ENCODE data around the gene DDRGK1.
"Not testable (repeated sequence)": the region's sequence is repeated elsewhere in the genome, so short reads cannot be mapped to it uniquely, and the experiment has no call there.

Gene DDRGK1

DNA sequence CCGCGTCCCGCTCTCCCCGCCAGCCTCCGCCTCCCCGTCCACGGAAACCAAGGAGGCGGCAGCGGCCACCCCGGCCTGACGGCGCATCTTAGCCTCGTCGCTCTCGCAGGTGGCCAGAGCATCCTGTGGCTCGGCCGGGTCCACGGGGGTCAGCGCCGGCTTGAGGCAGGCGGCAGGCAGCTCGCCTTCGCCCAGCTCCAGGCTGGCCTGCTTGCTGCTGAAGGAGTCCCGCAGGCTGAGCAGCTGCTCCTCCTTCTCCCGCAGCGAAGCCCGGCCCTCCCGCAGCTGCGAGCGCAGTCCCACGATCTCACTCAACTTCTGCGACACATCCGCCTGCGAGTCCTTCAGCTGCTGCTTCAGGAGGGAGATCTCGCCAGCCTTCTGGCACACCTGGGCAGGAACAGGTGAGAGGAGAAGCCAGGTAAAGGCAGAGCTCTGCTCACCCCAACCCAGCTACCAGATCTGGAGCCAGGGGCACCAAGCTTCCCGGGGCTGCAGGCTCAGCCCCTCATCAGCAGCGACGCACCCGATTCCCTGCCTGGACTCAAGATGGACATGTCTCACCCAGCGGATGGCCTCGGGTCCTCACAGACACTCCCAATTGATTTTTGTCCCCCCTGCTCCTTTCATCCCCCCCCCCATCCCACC is 39.6 kb downstream of the DDRGK1 start:
- DNase-seq: peak in 1 of 14 donors; percentile 69

DNA sequence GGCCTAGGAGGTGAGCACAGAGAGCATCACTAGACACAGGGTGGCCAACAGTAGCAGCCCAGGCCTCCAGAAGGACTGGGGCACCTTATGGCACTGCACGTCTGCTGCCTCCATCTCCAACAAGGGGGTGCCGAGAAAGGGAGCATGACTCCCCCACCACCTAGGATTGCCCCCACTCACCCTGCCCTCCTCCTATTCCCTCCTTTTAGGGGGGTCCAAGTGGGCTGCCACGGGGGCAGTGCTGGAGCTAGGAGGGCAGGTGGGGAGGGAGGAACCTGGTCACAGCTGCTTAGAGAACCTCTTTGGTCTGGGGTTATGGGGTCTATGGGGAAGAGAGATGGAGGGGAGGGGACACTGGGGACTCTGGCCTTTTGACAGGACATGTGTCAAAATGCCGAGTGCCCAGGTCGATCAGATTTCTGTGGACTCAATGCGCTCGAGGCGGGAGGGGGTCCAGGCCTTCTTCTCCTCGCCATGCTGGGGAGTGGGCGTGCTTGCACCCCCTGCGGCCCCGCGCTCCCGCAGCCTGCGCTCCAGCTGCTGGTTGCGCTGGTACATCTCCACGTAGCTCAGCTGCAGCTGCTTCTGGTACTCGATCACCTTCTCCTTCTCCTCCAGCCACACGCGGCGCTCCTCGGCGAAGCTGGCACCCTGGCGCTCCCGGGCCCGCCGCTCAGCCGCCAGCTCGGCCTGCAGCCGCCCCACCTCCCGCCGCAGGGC is 40.3 kb downstream of the DDRGK1 start:
- DNase-seq: no peak

DNA sequence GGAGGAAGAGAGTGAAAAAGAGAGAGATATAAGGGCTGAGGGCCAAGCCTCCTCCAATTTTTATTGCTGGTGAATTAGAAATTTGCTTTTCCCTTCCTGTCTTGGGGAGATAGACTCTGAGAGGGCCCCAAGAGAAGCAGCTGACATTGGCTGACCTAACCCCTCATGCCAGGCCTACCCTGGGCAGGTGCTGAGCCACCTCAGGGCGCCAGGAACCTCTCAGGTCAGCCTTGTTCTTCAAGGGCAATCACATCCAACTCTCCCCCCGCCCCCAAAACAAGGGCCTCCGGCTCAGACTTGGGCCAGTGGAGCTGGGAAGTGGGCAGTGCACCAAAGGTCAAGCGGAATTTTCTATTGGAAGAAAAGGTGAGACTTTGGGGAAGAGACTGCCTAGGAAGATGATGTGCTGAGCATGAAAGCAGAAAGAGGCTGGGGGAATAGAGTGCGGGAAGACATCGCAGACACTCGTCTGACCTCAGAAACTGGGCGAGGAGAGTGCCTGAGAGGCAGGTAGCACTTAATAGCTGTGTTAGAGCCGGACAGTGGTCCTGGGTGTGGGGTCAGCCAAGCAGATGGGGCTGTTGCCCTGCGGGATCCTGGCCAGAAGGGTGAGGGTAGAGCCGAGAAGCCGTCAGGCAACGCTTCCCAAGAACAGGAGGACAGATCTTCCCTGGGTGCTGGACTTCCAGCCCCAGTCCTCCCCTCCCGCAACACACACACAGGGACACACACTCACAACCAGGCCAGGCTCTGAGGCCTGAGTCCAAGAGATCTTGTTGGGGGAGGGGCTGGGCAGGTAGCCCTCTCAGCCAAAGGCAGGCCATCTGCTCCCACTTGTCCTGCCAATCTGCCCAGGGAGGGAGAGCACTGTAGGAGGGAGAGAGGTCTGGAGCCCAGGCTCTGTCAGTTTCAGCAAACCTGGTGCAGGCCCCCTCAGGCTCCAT is 41.1 kb downstream of the DDRGK1 start:
- peak in 3 of 14 donors; percentile 34 to 99 (median 58) for DNase-seq

GRCh38 chr20:3162080-3162611 is 42.3 kb downstream of the DDRGK1 start:
- DNase-seq: peak in 3 of 14 donors; percentile 14 to 84 (median 16)

- no peak for DNase-seq
These were observed 43.0 kb downstream of the DDRGK1 start for GRCh38 chr20:3161316-3162079.

- DNase-seq: no peak
These were observed 44.1 kb downstream of the DDRGK1 start for GRCh38 chr20:3160418-3160817.

GRCh38 chr20:3158968-3159431 is 45.5 kb downstream of the DDRGK1 start:
- no peak for DNase-seq

DNA sequence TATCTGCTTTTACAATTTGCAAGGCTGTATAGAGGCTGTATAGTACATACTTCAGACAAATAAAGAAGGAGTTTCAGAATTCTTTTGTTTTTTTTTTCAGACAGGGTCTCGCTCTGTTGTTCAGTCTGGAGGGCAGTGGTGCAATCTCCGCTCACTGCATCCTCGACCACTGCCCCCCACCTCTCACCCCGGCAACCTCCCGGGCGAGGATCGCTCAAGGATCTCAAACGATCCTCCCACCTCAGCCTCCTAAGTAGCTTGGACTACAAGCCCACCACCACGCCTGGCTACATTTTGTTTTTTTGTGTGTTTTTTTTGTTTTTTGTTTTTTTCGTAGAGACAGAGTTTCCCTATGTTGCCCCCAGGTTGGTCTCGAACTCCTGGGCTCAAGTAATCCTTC is 46.7 kb downstream of the DDRGK1 start:
- DNase-seq: no peak

GRCh38 chr20:3156811-3157619 is 47.5 kb downstream of the DDRGK1 start:
- DNase-seq: no peak

DNA sequence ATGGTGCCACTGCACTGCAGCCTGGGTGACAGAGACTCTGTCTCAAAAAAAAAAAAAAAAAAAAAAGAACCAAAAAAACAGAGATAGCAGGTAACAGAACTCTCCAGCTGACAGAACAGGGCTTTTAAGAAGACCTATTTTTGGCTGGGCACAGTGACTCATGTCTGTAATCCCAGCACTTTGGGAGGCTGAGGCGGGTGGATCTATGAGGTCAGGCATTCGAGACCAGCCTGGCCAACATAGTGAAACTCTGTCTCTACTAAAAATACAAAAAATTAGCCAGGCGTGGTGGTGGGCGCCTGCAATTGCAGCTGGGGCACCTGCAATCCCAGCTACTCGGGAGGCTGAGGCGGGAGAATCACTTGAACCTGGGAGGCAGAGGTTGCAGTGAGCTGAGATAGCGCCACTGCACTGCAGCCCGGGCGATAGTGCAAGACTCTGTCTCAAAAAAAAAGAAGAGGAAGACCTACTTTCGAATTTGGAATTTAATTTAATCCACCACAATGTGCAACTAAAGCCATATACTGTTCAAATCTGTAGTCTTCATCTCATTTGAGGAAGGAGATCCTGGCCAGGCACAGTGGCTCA is 52.3 kb downstream of the DDRGK1 start:
- not testable (repeated sequence) for DNase-seq

DNA sequence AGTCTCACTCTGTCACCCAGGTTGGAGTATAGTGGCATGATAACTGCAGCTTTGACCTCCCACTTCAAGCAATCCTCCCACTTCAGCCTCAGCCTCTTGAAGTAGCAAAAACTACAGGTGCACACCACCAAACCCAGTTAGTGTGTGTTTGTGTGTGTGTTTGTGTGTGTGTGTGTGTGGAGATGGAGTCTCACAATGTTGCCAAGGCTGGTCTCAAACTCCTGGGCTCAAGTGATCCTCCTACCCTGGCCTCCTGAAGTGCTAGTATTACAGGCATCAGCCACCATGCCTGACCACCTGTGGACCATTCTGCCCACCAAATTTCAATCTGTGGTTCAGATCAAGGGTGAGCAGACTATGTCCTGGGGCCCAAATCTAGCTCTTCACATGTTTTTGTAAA is 53.6 kb downstream of the DDRGK1 start:
- DNase-seq: no peak

DNA sequence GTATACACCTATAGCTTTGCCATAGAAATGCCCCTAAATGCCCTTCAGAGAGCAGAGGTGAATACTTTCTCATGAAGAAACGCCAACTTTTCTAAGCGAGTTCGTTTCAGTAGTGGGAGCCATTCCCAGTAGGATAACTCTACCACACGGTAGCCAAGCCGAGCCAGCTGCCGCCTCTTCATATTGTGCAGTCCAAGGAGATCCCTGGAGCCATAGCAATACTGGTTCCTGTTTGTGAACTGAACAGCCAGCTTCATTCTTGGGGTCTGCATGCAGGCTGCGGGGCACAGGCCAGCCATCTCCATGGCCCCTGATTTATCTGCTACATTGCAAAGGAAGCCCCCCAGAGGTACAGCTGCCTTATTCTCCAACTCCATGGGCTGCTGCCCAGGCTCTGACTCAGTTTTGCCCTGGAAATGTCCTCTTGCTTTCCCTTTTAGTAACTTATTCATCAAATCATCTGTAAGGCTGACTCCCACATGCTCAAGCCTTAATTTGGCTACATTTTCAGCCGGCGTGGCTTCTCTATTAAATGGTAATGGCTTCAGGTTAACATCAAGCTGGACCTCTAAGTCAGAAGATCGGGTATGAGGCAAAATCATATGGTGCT is 57.6 kb downstream of the DDRGK1 start:
- DNase-seq: peak in 2 of 14 donors; percentile 40 to 56

- no peak for DNase-seq
These were observed 62.7 kb downstream of the DDRGK1 start for GRCh38 chr20:3141757-3142156.
